Measurements from ENCODE around the gene KCTD21.

The KCTD21 gene

GRCh38 chr11:78156127-78156844 is 32.1 kb downstream of the KCTD21 start:
- peak overlapping the region in 3 of 21 experiments; percentile 11 to 30 (median 23) for H3K27ac ChIP-seq
- no peak overlapping the region for H3K4me3 ChIP-seq

- Histone ChIP-seq H3K4me3 (no peak overlapping the region), H3K27ac (no peak overlapping the region)
Measured at GRCh38 chr11:78151804-78152203, 36.6 kb downstream of the KCTD21 start.

GRCh38 chr11:78150754-78151153 is 37.7 kb downstream of the KCTD21 start:
- Histone ChIP-seq H3K27ac (no peak overlapping the region), H3K4me3 (no peak overlapping the region)

GRCh38 chr11:78150346-78150745 is 38.1 kb downstream of the KCTD21 start:
- Histone ChIP-seq H3K27ac (no peak overlapping the region), H3K4me3 (no peak overlapping the region)

- Histone ChIP-seq H3K27ac (no peak overlapping the region), H3K4me3 (no peak overlapping the region)
Measured at GRCh38 chr11:78149646-78150045, 38.8 kb downstream of the KCTD21 start.

GRCh38 chr11:78147807-78148206 is 40.6 kb downstream of the KCTD21 start:
- no peak overlapping the region for H3K27ac ChIP-seq
- no peak overlapping the region for H3K4me3 ChIP-seq

- H3K27ac ChIP-seq: peak overlapping the region in 1 of 21 experiments; percentile 55
- H3K4me3 ChIP-seq: no peak overlapping the region
Measured at GRCh38 chr11:78145511-78146025, 42.9 kb downstream of the KCTD21 start.

- H3K27ac ChIP-seq: peak overlapping the region in 7 of 21 experiments; percentile 20 to 88 (median 71)
- peak overlapping the region; percentile 51 to 81 (median 66) for H3K4me3 ChIP-seq
Measured at GRCh38 chr11:78140392-78141077, 47.9 kb downstream of the KCTD21 start.

GRCh38 chr11:78139422-78140391 is 48.7 kb downstream of the KCTD21 start, which contains the start of gene ALG8:
ALG8 (minus strand) TSS chr11:78139626; CDS start chr11:78139588, 38 bp downstream.
- H3K4me3 ChIP-seq: peak within 1 kb of the TSS; percentile 51 to 81 (median 66)
- H3K27ac ChIP-seq: peak within 1 kb of the TSS in 20 of 21 experiments; percentile 52 to 93 (median 84)

GRCh38 chr11:78138694-78139421 is 49.6 kb downstream of the KCTD21 start:
- Histone ChIP-seq H3K27ac (peak overlapping the region in 20 of 21 experiments; percentile 52 to 93 (median 84)), H3K4me3 (peak overlapping the region; percentile 51 to 81 (median 66))

GRCh38 chr11:78138291-78138690 is 50.1 kb downstream of the KCTD21 start:
- Histone ChIP-seq H3K27ac (peak overlapping the region in 1 of 21 experiments; percentile 93), H3K4me3 (peak overlapping the region in 2 of 7 experiments; percentile 66 to 74)

- Histone ChIP-seq H3K4me3 (no peak overlapping the region), H3K27ac (no peak overlapping the region)
Measured at GRCh38 chr11:78132475-78132874, 56.0 kb downstream of the KCTD21 start.

- H3K27ac ChIP-seq: no peak overlapping the region
- no peak overlapping the region for H3K4me3 ChIP-seq
Measured at GRCh38 chr11:78131956-78132355, 56.5 kb downstream of the KCTD21 start.

- Histone ChIP-seq H3K27ac (no peak overlapping the region), H3K4me3 (no peak overlapping the region)
Measured at GRCh38 chr11:78127403-78127802, 61.0 kb downstream of the KCTD21 start.

All from skin epidermis (tissue), 12 donors.